Fibroblast of peridontal ligament (primary cell): ENCODE results near the gene KRT84.

Source experiments
- DNase-seq: peaks from one replicate; pipeline ENCODE4 v3.0.0-alpha.2; 2010; ENCODE audit errors: extremely low read depth

KRT84 gene

GRCh38 chr12:52343550-52343949 is 41.9 kb downstream of the KRT84 start:
- DNase-seq, result no peak

DNA sequence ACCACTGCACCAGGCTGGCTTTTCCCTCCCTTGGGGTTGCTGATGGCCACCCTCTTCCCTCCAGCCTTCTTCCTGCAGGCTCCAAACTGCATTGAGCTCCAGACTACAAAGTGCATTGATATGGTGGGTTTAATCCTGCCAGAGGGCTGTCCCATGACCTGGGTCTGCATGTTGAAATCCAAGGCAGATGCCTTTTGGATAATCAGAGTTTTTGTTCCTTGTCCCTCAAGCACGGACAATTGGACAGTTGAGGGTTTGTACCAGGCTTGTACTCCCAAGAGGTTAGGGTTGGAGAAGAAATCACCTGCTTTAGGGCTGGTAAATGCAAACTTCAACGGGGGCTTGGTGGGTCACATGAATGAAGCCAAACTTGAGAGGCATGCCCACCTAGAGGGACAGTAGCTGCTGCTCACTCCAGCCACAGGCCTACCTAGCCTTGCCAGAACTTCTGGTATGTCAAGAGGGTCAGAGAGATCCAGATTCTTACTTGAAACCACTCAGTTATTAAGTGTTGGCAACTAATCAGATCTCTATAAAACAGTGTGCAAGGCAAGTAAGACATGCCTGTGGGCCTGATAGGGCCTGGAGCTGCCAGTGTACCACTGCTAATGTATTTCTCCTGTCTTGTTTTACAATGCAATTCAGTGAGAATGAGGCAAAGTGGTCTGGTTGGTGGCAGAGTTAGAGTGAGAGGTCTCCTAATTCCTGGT is 42.5 kb downstream of the KRT84 start:
- DNase-seq, result no peak

DNA sequence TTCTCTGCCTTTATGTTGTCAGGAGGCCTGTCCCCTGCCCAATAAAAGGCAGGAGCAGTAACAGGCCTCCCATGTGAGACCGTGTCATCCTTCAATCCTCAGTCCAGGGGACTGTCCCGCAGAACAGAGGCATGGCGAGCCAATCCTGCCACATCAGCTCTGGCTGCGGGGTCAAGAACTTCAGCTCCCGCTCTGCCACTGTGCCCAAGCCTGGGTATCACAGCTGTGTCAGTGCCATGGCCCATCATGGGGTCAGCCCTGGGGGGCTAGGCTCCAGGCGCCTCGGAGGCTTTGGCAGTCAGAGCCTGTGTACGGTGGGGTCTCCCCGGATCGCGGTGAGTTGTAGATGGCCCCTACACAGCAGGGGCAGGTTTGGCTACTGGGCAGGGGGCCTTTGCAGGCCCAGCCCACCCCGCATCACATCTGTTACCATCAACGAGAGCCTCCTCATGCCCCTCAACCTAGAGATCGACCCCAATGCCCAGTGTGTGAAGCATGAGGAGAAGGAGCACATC is 44.3 kb downstream of the KRT84 start:
- DNase-seq, result no peak

- DNase-seq, result no peak
These were observed 47.1 kb downstream of the KRT84 start for GRCh38 chr12:52338241-52338960.

DNA sequence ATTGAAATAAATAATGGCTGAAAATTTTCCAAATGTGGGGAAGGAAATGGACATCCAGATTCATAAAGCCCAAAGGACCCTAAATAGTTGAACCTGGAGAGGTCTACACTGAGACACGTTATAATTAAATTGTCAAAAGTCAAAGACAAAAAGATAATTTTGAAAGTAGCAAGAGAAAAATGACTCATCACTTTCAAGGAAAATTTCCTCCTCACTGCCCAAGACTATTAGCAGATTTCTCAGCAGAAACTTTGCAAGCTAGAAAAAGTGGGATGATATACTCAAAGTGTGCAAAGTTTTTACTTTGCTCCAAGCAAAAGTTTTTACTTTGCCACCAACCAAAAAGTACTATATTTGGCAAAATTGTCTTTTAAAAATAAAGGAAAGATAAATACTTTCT is 48.4 kb downstream of the KRT84 start:
- DNase-seq, result peak; percentile 8

DNA sequence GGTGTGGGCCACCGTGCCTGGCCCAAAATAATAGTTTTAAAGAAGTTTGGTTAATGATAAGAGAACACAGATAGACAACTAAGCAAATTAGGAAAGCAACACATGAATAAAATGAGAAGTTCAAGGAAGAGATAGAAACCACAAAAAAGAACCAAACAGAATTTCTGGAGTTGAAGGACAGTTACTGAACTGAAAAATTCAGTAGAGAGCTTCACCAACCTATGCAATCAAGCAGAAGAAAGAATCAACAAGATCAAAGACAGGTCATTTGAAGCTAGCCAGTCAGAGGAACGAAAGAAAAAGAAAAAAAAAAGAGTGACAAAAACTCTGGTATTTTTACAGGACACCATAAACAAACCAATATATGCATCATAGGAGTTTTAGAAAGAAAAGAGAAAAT is 48.8 kb downstream of the KRT84 start:
- DNase-seq, result no peak

DNA sequence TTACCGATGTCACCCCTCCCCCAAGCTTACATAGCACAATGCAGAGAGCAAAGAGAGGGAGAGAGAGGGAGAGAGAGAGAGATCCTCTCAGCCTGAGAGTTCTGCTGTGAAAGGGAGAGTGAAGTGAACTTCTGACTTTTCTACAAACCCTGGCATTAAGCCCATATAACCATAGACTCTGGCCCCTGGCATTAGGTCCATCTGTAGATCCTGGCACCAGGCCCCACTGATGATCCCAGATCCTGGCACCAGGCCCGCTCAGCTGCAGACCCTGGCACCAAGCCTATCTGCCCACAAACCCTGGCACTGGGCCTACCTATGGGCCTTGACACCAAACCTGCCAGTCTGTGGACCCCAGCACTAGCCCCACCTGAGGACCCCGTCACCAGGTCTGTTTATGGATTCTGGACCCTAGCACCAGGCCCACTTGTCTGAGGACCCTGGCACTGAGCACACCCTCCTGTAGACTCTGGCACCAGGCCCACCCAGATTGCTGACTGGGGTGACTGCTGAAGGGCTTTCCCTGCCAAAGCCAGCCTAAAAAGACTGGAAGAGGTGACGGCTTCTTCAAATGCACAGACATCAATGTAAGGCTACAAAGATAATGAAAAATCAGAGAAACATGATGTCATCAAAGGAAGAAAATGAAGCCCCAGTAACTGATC is 49.7 kb downstream of the KRT84 start:
- DNase-seq, result no peak

GRCh38 chr12:52334185-52334584 is 51.3 kb downstream of the KRT84 start:
- DNase-seq, result no peak

DNA sequence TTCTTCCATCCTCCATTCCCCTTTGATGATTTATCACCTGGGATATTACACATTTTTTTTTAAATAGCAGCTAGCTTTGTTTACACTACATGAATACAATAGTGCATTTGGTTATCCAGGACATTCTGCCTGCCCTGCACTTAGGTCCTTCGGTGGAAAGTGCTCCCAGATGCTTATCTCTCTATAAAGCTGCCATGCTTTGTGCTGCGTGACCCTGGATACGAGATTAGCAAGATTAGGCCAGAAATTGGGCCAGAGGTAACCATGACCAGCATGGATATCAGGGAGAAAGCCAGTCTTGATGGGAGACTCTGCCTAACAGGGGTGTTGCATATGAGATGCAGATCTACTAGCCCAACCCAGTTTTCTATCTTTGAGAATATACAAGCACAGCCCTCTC is 52.1 kb downstream of the KRT84 start:
- DNase-seq, result no peak

DNA sequence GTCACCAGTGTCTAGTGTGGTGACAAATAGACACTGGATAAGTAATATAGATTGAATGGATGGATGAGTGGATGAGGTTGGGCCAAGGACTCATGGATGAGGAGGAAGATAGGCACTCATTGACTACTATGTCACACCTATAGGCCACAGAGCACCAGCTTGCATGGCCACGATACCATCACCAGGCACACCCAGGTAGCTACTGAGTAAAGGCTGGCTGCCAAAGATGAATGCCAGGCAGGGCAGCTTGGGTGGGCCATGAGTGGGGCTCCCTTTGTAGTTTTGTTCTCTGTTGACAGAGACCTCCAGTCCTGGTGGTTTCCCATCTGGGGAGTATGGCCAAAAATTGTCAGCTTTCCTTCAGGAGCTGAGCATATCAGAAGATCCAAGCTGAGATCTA is 53.1 kb downstream of the KRT84 start:
- DNase-seq, result no peak

DNA sequence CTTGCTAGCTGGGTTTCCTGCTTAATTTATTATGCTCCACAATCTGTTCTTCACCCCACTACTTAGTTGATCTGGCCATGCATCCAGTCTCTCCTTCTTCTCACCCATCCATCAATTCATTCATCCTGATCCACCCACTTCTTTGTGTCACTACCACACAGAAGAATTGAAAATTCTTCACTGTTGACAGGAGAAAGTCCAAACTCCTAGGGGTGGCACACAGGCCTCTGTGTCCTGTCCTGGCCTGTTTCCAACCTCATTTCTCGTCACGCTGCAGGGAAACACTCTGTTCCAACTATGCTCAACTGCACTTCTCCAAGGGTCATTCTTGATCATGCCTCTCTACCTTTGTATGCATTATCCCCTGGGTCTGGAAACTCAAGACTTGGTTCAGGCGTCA is 53.6 kb downstream of the KRT84 start:
- no peak for DNase-seq

GRCh38 chr12:52331039-52331438 is 54.4 kb downstream of the KRT84 start:
- no peak for DNase-seq

- no peak for DNase-seq
These were observed 57.5 kb downstream of the KRT84 start for GRCh38 chr12:52327830-52328500.
